Measurements from ENCODE around the gene MARCO. TPM values are rescaled to one million over a fixed set of nuclear protein-coding genes. Genes with fewer than 3 reads are reported as not detected.

Gene MARCO
- polyA plus RNA-seq, 1 donor (not counting 4 experiments of a cell fraction or from before 2014, with no cell fraction given), result 0.13 TPM

- no peak overlapping the region for H3K27ac ChIP-seq (ENCODE audit: control insufficient read depth, insufficient read depth, low read length)
- H3K79me2 ChIP-seq (ENCODE audit: control insufficient read depth, insufficient read depth, low read length), result no peaks in the 10 kb centered on the region
- DNase-seq (ENCODE audit: low read depth, low spot score), result no peak
- H3K27me3 ChIP-seq (ENCODE audit: control insufficient read depth, extremely low read depth, insufficient read depth, low read length), result peaks cover 15% of the 10 kb centered on the region
- no peak overlapping the region for H3K4me2 ChIP-seq (ENCODE audit: control insufficient read depth, extremely low read depth, insufficient read depth, low read depth, low read length)
- H4K20me1 ChIP-seq (ENCODE audit: control insufficient read depth, extremely low read depth, insufficient read depth, low read length), result no peaks in the 10 kb centered on the region
- H3K36me3 ChIP-seq (ENCODE audit: control insufficient read depth in 2 of 2, extremely low read depth in 1 of 2, insufficient read depth in 2 of 2, low read length in 2 of 2), result no peaks in the 10 kb centered on the region
- TF ChIP-seq EZH2 (IDR thresholded peaks at IDR 0.05; ENCODE audit: low read length), result no peak
- no peak for TF ChIP-seq CTCF (optimal IDR thresholded peaks at IDR 0.05 in 1 of 3, IDR thresholded peaks at IDR 0.05 in 1 of 3, conservative IDR thresholded peaks at IDR 0.05 in 1 of 3; ENCODE audit: extremely low read depth in 1 of 3, insufficient read depth in 2 of 3, low read length in 3 of 3)
- no peak overlapping the region for H2AFZ ChIP-seq (ENCODE audit: control insufficient read depth, low read length)
- H3K9me1 ChIP-seq (ENCODE audit: control insufficient read depth, extremely low read depth, insufficient read depth, low read length), result no peaks in the 10 kb centered on the region
- dilution Hi-C loops (cut with MboI; ENCODE audit: extremely low pct_ligation_motif_present, low sequenced_read_pairs), result no loop called here
- H3K9ac ChIP-seq (ENCODE audit: control insufficient read depth, extremely low read depth, insufficient read depth, low read length), result no peak overlapping the region
- H3K4me3 ChIP-seq (ENCODE audit: control insufficient read depth in 2 of 3, extremely low read depth in 1 of 3, insufficient read depth in 2 of 3, low read depth in 1 of 3, low read length in 3 of 3), result no peak overlapping the region
- peaks cover 2% of the 10 kb centered on the region for H3K4me1 ChIP-seq (ENCODE audit: control insufficient read depth, extremely low read depth, insufficient read depth, low read length)
- FAIRE-seq, result no peak
- no peaks in the 10 kb centered on the region for H3K9me3 ChIP-seq (ENCODE audit: control insufficient read depth, low read depth, low read length)
Observed at GRCh38 chr2:119005051-119005450, 63.1 kb downstream of the MARCO start.

GRCh38 chr2:119005555-119005954, 63.6 kb downstream of the MARCO start:
- H3K9me1 ChIP-seq (ENCODE audit: control insufficient read depth, extremely low read depth, insufficient read depth, low read length), result no peaks in the 10 kb centered on the region
- H3K4me1 ChIP-seq (ENCODE audit: control insufficient read depth, extremely low read depth, insufficient read depth, low read length), result peaks cover 2% of the 10 kb centered on the region
- peaks cover 20% of the 10 kb centered on the region for H3K27me3 ChIP-seq (ENCODE audit: control insufficient read depth, extremely low read depth, insufficient read depth, low read length)
- H3K9me3 ChIP-seq (ENCODE audit: control insufficient read depth, low read depth, low read length), result no peaks in the 10 kb centered on the region
- no peak overlapping the region for H3K9ac ChIP-seq (ENCODE audit: control insufficient read depth, extremely low read depth, insufficient read depth, low read length)
- no peak overlapping the region for H3K4me2 ChIP-seq (ENCODE audit: control insufficient read depth, extremely low read depth, insufficient read depth, low read depth, low read length)
- H3K36me3 ChIP-seq (ENCODE audit: control insufficient read depth in 2 of 2, extremely low read depth in 1 of 2, insufficient read depth in 2 of 2, low read length in 2 of 2), result no peaks in the 10 kb centered on the region
- H4K20me1 ChIP-seq (ENCODE audit: control insufficient read depth, extremely low read depth, insufficient read depth, low read length), result no peaks in the 10 kb centered on the region
- FAIRE-seq (no peak), DNase-seq (ENCODE audit: low read depth, low spot score) (no peak)
- no peak overlapping the region for H3K4me3 ChIP-seq (ENCODE audit: control insufficient read depth in 2 of 3, extremely low read depth in 1 of 3, insufficient read depth in 2 of 3, low read depth in 1 of 3, low read length in 3 of 3)
- dilution Hi-C loops (cut with MboI; ENCODE audit: extremely low pct_ligation_motif_present, low sequenced_read_pairs), result no loop called here
- no peak overlapping the region for H3K27ac ChIP-seq (ENCODE audit: control insufficient read depth, insufficient read depth, low read length)
- TF ChIP-seq CTCF (optimal IDR thresholded peaks at IDR 0.05 in 1 of 3, IDR thresholded peaks at IDR 0.05 in 1 of 3, conservative IDR thresholded peaks at IDR 0.05 in 1 of 3; ENCODE audit: extremely low read depth in 1 of 3, insufficient read depth in 2 of 3, low read length in 3 of 3), result no peak
- no peaks in the 10 kb centered on the region for H3K79me2 ChIP-seq (ENCODE audit: control insufficient read depth, insufficient read depth, low read length)
- H2AFZ ChIP-seq (ENCODE audit: control insufficient read depth, low read length), result no peak overlapping the region

All from keratinocyte (primary cell).